Transverse colon (tissue), 3 donors: Measurements from ENCODE around the gene ATRIP.

Source experiments
- CTCF ChIP-seq, 5 experiments: fragments of 200-600 bp in 3 of 5; fragments of 450-650 bp in 2 of 5; sonication (generic) in 3 of 5; IDR thresholded peaks; 1 replicate in 2 of 5; 2 replicates in 3 of 5; pipeline ENCODE4 v1.5.1; 2016 to 2017; ENCODE audit warnings: antibody characterized with exemption in 5 of 5, inconsistent platforms in 3 of 5, mild to moderate bottlenecking in 2 of 5, moderate library complexity in 1 of 5
- POLR2A ChIP-seq: fragments of 450-650 bp; IDR thresholded peaks from one replicate; pipeline ENCODE4 v1.6.1; 2016; ENCODE audit warnings: antibody characterized with exemption, mild to moderate bottlenecking, moderate library complexity

- TF ChIP-seq POLR2A (peak; percentile 94), CTCF (IDR thresholded peaks at IDR 0.05) (peak; percentile 53 to 83 (median 64))
These were observed 19.2 kb downstream of the ATRIP start for GRCh38 chr3:48465531-48466378.
